ENCODE data around the gene NFATC4.
"Not testable (repeated sequence)": the region's sequence is repeated elsewhere in the genome, so short reads cannot be mapped to it uniquely, and the experiment has no call there.

NFATC4 gene

GRCh38 chr14:24353559-24354481, 14.2 kb upstream of the NFATC4 start:
- H3K36me3 ChIP-seq = no peaks in the 10 kb centered on the region
- TF ChIP-seq, protein P1, sequence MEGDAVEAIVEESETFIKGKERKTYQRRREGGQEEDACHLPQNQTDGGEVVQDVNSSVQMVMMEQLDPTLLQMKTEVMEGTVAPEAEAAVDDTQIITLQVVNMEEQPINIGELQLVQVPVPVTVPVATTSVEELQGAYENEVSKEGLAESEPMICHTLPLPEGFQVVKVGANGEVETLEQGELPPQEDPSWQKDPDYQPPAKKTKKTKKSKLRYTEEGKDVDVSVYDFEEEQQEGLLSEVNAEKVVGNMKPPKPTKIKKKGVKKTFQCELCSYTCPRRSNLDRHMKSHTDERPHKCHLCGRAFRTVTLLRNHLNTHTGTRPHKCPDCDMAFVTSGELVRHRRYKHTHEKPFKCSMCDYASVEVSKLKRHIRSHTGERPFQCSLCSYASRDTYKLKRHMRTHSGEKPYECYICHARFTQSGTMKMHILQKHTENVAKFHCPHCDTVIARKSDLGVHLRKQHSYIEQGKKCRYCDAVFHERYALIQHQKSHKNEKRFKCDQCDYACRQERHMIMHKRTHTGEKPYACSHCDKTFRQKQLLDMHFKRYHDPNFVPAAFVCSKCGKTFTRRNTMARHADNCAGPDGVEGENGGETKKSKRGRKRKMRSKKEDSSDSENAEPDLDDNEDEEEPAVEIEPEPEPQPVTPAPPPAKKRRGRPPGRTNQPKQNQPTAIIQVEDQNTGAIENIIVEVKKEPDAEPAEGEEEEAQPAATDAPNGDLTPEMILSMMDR (IDR thresholded peaks at IDR 0.05; ENCODE audit: low read depth, low read length) = no peak
- H3K27ac ChIP-seq = no peak overlapping the region
- no peak overlapping the region for H3K4me3 ChIP-seq (ENCODE audit: low read depth, low read length)
- H3K27me3 ChIP-seq (ENCODE audit: insufficient read depth, low read depth, severe bottlenecking) = no peaks in the 10 kb centered on the region
- no peak for DNase-seq
- H3K9me3 ChIP-seq (ENCODE audit: severe bottlenecking) = no peaks in the 10 kb centered on the region

GRCh38 chr14:24354482-24354825, 13.5 kb upstream of the NFATC4 start:
- H3K4me3 ChIP-seq (ENCODE audit: low read depth, low read length); H3K27me3 ChIP-seq (ENCODE audit: insufficient read depth, low read depth, severe bottlenecking); DNase-seq; H3K9me3 ChIP-seq (ENCODE audit: severe bottlenecking); H3K27ac ChIP-seq; H3K36me3 ChIP-seq: not testable (repeated sequence)

DNA sequence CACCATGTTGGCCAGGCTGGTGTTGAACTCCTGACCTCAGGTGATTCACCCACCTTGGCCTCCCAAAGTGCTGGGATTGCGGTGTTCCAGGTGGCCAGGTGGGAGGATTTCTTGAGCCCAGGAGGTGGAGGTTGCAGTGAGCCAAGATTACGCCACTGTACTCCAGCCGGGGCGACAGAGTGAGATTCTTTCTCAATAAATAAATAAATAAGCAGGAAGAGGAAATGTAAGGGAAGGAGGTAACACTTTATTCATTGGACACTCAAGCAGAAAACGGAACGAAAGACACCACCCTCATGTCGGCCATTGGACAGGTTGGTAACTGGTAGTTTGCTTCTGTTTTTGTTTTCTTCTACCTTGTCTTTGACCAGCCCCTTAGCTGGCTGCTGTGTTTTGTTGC, 13.0 kb upstream of the NFATC4 start:
- no peak overlapping the region for H3K4me3 ChIP-seq (ENCODE audit: low read depth, low read length)
- TF ChIP-seq, protein P1 (IDR thresholded peaks at IDR 0.05; ENCODE audit: low read depth, low read length) = no peak

GRCh38 chr14:24356208-24356607, 11.8 kb upstream of the NFATC4 start:
- Histone ChIP-seq H3K36me3 (no peaks in the 10 kb centered on the region), H3K27ac (no peak overlapping the region)
- TF ChIP-seq, protein P1 (IDR thresholded peaks at IDR 0.05; ENCODE audit: low read depth, low read length) = no peak

More for the DNA sequence above, 13.0 kb upstream of the NFATC4 start:
- Histone ChIP-seq H3K9me3 (ENCODE audit: severe bottlenecking) (no peaks in the 10 kb centered on the region), H3K36me3 (no peaks in the 10 kb centered on the region), H3K27ac (no peak overlapping the region), H3K27me3 (ENCODE audit: insufficient read depth, low read depth, severe bottlenecking) (no peaks in the 10 kb centered on the region)
- no peak for DNase-seq

GRCh38 chr14:24360281-24360680, 7.7 kb upstream of the NFATC4 start:
- no peaks in the 10 kb centered on the region for H3K9me3 ChIP-seq (ENCODE audit: severe bottlenecking)
- no peaks in the 10 kb centered on the region for H3K36me3 ChIP-seq
- DNase-seq = no peak
- H3K27me3 ChIP-seq (ENCODE audit: insufficient read depth, low read depth, severe bottlenecking) = no peaks in the 10 kb centered on the region
- no peak overlapping the region for H3K4me3 ChIP-seq (ENCODE audit: low read depth, low read length)
- no peak overlapping the region for H3K27ac ChIP-seq
- TF ChIP-seq, protein P1 (IDR thresholded peaks at IDR 0.05; ENCODE audit: low read depth, low read length) = no peak

More at GRCh38 chr14:24356208-24356607, 11.8 kb upstream of the NFATC4 start:
- Histone ChIP-seq H3K9me3 (ENCODE audit: severe bottlenecking) (no peaks in the 10 kb centered on the region), H3K4me3 (ENCODE audit: low read depth, low read length) (no peak overlapping the region), H3K27me3 (ENCODE audit: insufficient read depth, low read depth, severe bottlenecking) (no peaks in the 10 kb centered on the region)
- DNase-seq = no peak

- Histone ChIP-seq H3K36me3 (no peaks in the 10 kb centered on the region), H3K27me3 (ENCODE audit: insufficient read depth, low read depth, severe bottlenecking) (no peaks in the 10 kb centered on the region), H3K9me3 (ENCODE audit: severe bottlenecking) (no peaks in the 10 kb centered on the region), H3K27ac (no peak overlapping the region), H3K4me3 (ENCODE audit: low read depth, low read length) (no peak overlapping the region)
- TF ChIP-seq, protein P1 (IDR thresholded peaks at IDR 0.05; ENCODE audit: low read depth, low read length) = no peak
- no peak for DNase-seq
Measured at GRCh38 chr14:24361326-24361725, 6.7 kb upstream of the NFATC4 start.
